Measurements from ENCODE around the gene SMCO2. TPM values are rescaled to one million over a fixed set of nuclear protein-coding genes. Genes with fewer than 3 reads are reported as not detected.

The SMCO2 gene
- total RNA-seq, 3 donors from 2014 or later = not detected

GRCh38 chr12:27488479-27488878 lies 41.9 kb downstream of the SMCO2 start:
- Histone ChIP-seq H3K4me3 (no peak overlapping the region), H3K36me3 (ENCODE audit: low read depth) (no peaks in the 10 kb centered on the region), H3K9me3 (no peaks in the 10 kb centered on the region), H3K4me1 (ENCODE audit: low read depth) (no peaks in the 10 kb centered on the region)
- no peak for ATAC-seq
- intact Hi-C loops (cut with DNase I, micrococcal nuclease) = no loop called here
- TF ChIP-seq CTCF (IDR thresholded peaks at IDR 0.05) = no peak
- no peak for DNase-seq

GRCh38 chr12:27491226-27491625 lies 44.7 kb downstream of the SMCO2 start:
- Histone ChIP-seq H3K9me3 (no peaks in the 10 kb centered on the region), H3K4me1 (ENCODE audit: low read depth) (no peaks in the 10 kb centered on the region), H3K4me3 (no peak overlapping the region), H3K36me3 (ENCODE audit: low read depth) (no peaks in the 10 kb centered on the region)
- intact Hi-C loops (cut with DNase I, micrococcal nuclease) = no loop called here
- no peak for TF ChIP-seq CTCF (IDR thresholded peaks at IDR 0.05)
- no peak for ATAC-seq
- DNase-seq = no peak

GRCh38 chr12:27493260-27493940 lies 46.9 kb downstream of the SMCO2 start:
- DNase-seq = no peak
- H3K4me1 ChIP-seq (ENCODE audit: low read depth) = no peaks in the 10 kb centered on the region
- no peak overlapping the region for H3K4me3 ChIP-seq
- no peaks in the 10 kb centered on the region for H3K9me3 ChIP-seq
- no peaks in the 10 kb centered on the region for H3K36me3 ChIP-seq (ENCODE audit: low read depth)
- no peak for TF ChIP-seq CTCF (IDR thresholded peaks at IDR 0.05)
- no peak for ATAC-seq
- intact Hi-C loops (cut with DNase I, micrococcal nuclease) = no loop called here

- DNase-seq (no peak), ATAC-seq (no peak)
- intact Hi-C loops (cut with DNase I, micrococcal nuclease) = no loop called here
- no peaks in the 10 kb centered on the region for H3K36me3 ChIP-seq (ENCODE audit: low read depth)
- no peaks in the 10 kb centered on the region for H3K9me3 ChIP-seq
- H3K4me3 ChIP-seq = no peak overlapping the region
- no peak for TF ChIP-seq CTCF (IDR thresholded peaks at IDR 0.05)
- no peaks in the 10 kb centered on the region for H3K4me1 ChIP-seq (ENCODE audit: low read depth)
These were observed 50.9 kb downstream of the SMCO2 start for GRCh38 chr12:27497446-27497845.

GRCh38 chr12:27498149-27498548 lies 51.6 kb downstream of the SMCO2 start:
- intact Hi-C loops (cut with DNase I, micrococcal nuclease) = no loop called here
- no peak for TF ChIP-seq CTCF (IDR thresholded peaks at IDR 0.05)

GRCh38 chr12:27498761-27499160 lies 52.2 kb downstream of the SMCO2 start:
- Histone ChIP-seq H3K4me1 (ENCODE audit: low read depth) (no peaks in the 10 kb centered on the region), H3K4me3 (no peak overlapping the region), H3K36me3 (ENCODE audit: low read depth) (no peaks in the 10 kb centered on the region), H3K9me3 (no peaks in the 10 kb centered on the region)
- no peak for TF ChIP-seq CTCF (IDR thresholded peaks at IDR 0.05)
- no peak for ATAC-seq
- no peak for DNase-seq
- intact Hi-C loops (cut with DNase I, micrococcal nuclease) = no loop called here

More at GRCh38 chr12:27498149-27498548, 51.6 kb downstream of the SMCO2 start:
- Histone ChIP-seq H3K9me3 (no peaks in the 10 kb centered on the region), H3K4me3 (no peak overlapping the region), H3K4me1 (ENCODE audit: low read depth) (no peaks in the 10 kb centered on the region), H3K36me3 (ENCODE audit: low read depth) (no peaks in the 10 kb centered on the region)
- ATAC-seq = no peak
- DNase-seq = no peak

Measured in mucosa of descending colon (tissue), 3 donors.